Measurements from ENCODE around the gene PTMS.

GRCh38 chr12:6791931-6792520, 25.9 kb downstream of the PTMS start:
- TF ChIP-seq CTCF (conservative IDR thresholded peaks at IDR 0.05; ENCODE audit: low read length): no peak
- TF ChIP-seq EZH2phosphoT487 (IDR thresholded peaks at IDR 0.05; ENCODE audit: borderline replicate concordance, low read depth, low read length): no peak
